MM.1S (cell line): ENCODE results near the gene BCL2L1.
A peak's percentile ranks its signal among the peaks of the same experiment; 100 is the strongest.

Experiments used
- DNase-seq: peaks from one replicate; pipeline ENCODE4 v3.0.0-alpha.2; 2015
- H2AFZ ChIP-seq: fragments of 300-600 bp; sonication (generic); 2 replicates; pipeline ENCODE4 v1.6.0; 2016; ENCODE audit warnings: antibody characterized with exemption, low read length
- H3F3A ChIP-seq: fragments of 300-600 bp; sonication (generic); 2 replicates; pipeline ENCODE4 v1.6.1; 2016; ENCODE audit warnings: mild to moderate bottlenecking, antibody characterized with exemption, low read length, moderate library complexity, mixed read lengths; ENCODE audit not compliant: insufficient read depth
- H3K27ac ChIP-seq: fragments of 300-600 bp; sonication (generic); 2 replicates; pipeline ENCODE4 v1.5.1; 2016; ENCODE audit warnings: mild to moderate bottlenecking, low read length
- H3K27me3 ChIP-seq: fragments of 300-600 bp; sonication (generic); replicated peaks from 2 replicates; pipeline ENCODE4 v1.6.0; 2016; ENCODE audit warnings: low read length; ENCODE audit not compliant: insufficient read depth
- H3K36me3 ChIP-seq: fragments of 300-600 bp; sonication (generic); replicated peaks from 2 replicates; pipeline ENCODE4 v1.6.1; 2016; ENCODE audit warnings: mild to moderate bottlenecking, low read length, mixed read lengths; ENCODE audit not compliant: insufficient read depth
- H3K4me1 ChIP-seq: fragments of 300-600 bp; sonication (generic); 2 replicates; pipeline ENCODE4 v1.6.1; 2016; ENCODE audit warnings: low read length, mixed read lengths
- H3K4me2 ChIP-seq: fragments of 300-600 bp; sonication (generic); 2 replicates; pipeline ENCODE4 v1.6.0; 2016; ENCODE audit warnings: low read depth, low read length
- H3K4me3 ChIP-seq: fragments of 300-600 bp; sonication (generic); 2 replicates; pipeline ENCODE4 v1.5.1; 2016; ENCODE audit warnings: low read length, mixed read lengths
- H3K79me2 ChIP-seq: fragments of 300-600 bp; sonication (generic); 2 replicates; pipeline ENCODE4 v1.6.1; 2016; ENCODE audit warnings: mixed run types, low read length, mixed read lengths
- H3K9ac ChIP-seq: fragments of 300-600 bp; sonication (generic); 2 replicates; pipeline ENCODE4 v1.6.1; 2016; ENCODE audit warnings: low read length, mixed read lengths
- H3K9me2 ChIP-seq: fragments of 300-600 bp; sonication (generic); replicated peaks from 2 replicates; pipeline ENCODE4 v1.6.1; 2016; ENCODE audit warnings: mild to moderate bottlenecking, low read length, mixed read lengths; ENCODE audit not compliant: insufficient read depth
- H3K9me3 ChIP-seq: fragments of 300-600 bp; sonication (generic); replicated peaks from 2 replicates; pipeline ENCODE4 v1.6.1; 2016; ENCODE audit warnings: mild to moderate bottlenecking, low read length, mixed read lengths; ENCODE audit not compliant: insufficient read depth
- H4K20me1 ChIP-seq: fragments of 300-600 bp; sonication (generic); 2 replicates; pipeline ENCODE4 v1.6.1; 2016; ENCODE audit warnings: mild to moderate bottlenecking, low read length, moderate library complexity, mixed read lengths; ENCODE audit not compliant: insufficient read depth
- EZH2 ChIP-seq: fragments of 300-600 bp; sonication (generic); optimal IDR thresholded peaks from 2 replicates; pipeline ENCODE3; 2017; ENCODE audit warnings: low read depth, mild to moderate bottlenecking, antibody characterized with exemption, low read length, mixed read lengths
- EZH2phosphoT487 ChIP-seq: fragments of 300-600 bp; sonication (generic); IDR thresholded peaks from 2 replicates; pipeline ENCODE4 v1.6.1; 2018; ENCODE audit warnings: antibody characterized with exemption, low read length
- TF ChIP-seq, protein P1 (sequence below): fragments of 300-600 bp; sonication (generic); IDR thresholded peaks from 2 replicates; pipeline ENCODE4 v1.5.1; 2016; ENCODE audit warnings: antibody characterized with exemption, low read length, mixed read lengths

Gene BCL2L1

DNA sequence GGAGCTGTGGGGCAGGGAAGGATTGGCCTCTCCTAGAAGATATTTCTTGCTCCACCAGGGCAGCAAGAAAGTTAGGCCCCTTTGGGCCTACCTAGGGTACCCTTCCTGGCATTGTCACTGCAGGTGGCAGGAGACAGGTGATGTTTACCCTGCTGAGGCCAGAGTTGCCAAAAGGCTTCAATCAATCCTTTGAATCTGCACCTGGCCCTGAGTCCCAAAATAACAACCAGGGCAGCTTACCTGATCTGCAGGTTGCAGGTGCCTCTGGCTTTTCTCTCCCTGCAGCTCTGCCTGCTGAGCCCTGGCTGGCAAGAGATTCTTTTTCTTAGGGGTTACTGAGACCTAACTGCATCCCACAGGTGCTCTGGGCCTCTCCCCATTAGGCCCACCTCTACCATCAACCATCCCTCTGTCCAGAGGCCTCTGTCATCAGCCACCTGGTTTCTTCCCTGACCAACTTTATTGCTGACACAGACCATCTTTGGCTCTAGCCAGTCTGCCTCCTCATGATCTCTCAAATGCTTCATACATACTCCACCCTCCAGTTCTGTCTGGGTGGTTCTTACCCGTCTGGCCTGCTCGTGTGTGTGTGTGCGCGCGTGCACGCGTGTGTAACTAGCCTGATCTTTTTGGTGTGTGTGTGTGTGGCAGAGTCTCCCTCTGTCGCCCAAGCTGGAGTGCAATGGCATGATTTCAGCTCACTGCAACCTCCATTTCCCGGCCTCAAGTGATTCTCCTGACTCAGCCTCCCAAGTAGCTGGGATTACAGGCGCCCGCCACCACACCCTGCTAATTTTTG is 13.7 kb downstream of the BCL2L1 start:
- no peaks in the 10 kb centered on the region for H4K20me1 ChIP-seq
- peaks cover 93% of the 10 kb centered on the region for H3F3A ChIP-seq
- H3K4me2 ChIP-seq, result peak overlapping the region; percentile 93
- H3K4me3 ChIP-seq, result no peak overlapping the region
- H2AFZ ChIP-seq, result no peak overlapping the region
- no peaks in the 10 kb centered on the region for H3K9me2 ChIP-seq
- peak overlapping the region; percentile 99 for H3K27ac ChIP-seq
- H3K79me2 ChIP-seq, result peaks cover 84% of the 10 kb centered on the region
- DNase-seq, result peak; percentile 95
- no peaks in the 10 kb centered on the region for H3K9me3 ChIP-seq
- TF ChIP-seq, protein P1, sequence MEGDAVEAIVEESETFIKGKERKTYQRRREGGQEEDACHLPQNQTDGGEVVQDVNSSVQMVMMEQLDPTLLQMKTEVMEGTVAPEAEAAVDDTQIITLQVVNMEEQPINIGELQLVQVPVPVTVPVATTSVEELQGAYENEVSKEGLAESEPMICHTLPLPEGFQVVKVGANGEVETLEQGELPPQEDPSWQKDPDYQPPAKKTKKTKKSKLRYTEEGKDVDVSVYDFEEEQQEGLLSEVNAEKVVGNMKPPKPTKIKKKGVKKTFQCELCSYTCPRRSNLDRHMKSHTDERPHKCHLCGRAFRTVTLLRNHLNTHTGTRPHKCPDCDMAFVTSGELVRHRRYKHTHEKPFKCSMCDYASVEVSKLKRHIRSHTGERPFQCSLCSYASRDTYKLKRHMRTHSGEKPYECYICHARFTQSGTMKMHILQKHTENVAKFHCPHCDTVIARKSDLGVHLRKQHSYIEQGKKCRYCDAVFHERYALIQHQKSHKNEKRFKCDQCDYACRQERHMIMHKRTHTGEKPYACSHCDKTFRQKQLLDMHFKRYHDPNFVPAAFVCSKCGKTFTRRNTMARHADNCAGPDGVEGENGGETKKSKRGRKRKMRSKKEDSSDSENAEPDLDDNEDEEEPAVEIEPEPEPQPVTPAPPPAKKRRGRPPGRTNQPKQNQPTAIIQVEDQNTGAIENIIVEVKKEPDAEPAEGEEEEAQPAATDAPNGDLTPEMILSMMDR, result 0 out of 2 replicates have a peak, but pooled peaks have one; percentile 4
- TF ChIP-seq EZH2 (no peak), EZH2phosphoT487 (no peak)
- peaks cover 93% of the 10 kb centered on the region for H3K4me1 ChIP-seq
- H3K27me3 ChIP-seq, result no peaks in the 10 kb centered on the region
- peak overlapping the region; percentile 91 for H3K9ac ChIP-seq
- peaks cover 23% of the 10 kb centered on the region for H3K36me3 ChIP-seq

DNA sequence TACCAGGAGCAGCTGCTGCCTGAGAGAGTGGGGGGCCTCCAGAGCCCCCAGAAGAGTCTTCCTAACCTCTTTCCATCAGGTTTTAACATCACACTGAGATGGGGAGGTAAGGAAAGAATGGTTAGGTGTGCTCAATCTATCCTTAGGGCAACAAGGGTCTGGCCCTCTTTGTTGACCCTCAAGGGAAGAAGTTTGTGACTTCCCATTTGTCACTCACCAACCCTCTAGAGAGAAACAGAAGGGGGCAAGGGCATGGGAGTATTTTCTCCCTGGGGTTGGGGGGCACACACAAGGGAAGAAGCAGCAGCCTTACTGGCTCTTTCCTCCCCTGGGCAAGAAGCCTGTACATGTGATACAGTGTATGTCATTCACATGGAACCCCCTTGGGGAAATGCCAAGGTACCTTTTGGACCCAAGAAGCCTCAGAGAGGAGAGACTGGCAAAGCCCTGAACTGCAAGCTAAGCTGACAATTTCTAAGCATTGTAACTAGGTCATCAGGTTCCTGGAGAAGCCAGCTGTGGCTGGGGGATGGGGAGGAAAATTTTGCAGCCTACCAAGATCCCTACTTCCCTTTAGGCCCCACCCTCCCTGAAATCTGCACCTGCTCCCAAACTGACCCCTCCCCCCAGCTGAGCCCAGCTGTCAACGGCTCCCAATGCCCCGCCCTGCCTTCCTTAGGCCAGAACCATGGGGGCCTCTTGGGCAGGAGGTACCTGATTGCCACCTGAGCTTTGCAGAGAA is 14.5 kb downstream of the BCL2L1 start:
- peak overlapping the region; percentile 91 for H3K9ac ChIP-seq
- no peak overlapping the region for H2AFZ ChIP-seq
- H3K9me3 ChIP-seq, result no peaks in the 10 kb centered on the region
- peak overlapping the region; percentile 99 for H3K27ac ChIP-seq
- TF ChIP-seq EZH2 (no peak), EZH2phosphoT487 (no peak)
- TF ChIP-seq, protein P1, result no peak
- peak; percentile 92 for DNase-seq
- no peaks in the 10 kb centered on the region for H3K27me3 ChIP-seq
- H3F3A ChIP-seq, result peaks cover 85% of the 10 kb centered on the region
- H3K79me2 ChIP-seq, result peaks cover 84% of the 10 kb centered on the region
- H3K4me2 ChIP-seq, result peak overlapping the region; percentile 93
- H4K20me1 ChIP-seq, result no peaks in the 10 kb centered on the region
- peak overlapping the region; percentile 39 for H3K4me3 ChIP-seq
- peaks cover 21% of the 10 kb centered on the region for H3K36me3 ChIP-seq
- H3K9me2 ChIP-seq, result no peaks in the 10 kb centered on the region
- H3K4me1 ChIP-seq, result peaks cover 86% of the 10 kb centered on the region

DNA sequence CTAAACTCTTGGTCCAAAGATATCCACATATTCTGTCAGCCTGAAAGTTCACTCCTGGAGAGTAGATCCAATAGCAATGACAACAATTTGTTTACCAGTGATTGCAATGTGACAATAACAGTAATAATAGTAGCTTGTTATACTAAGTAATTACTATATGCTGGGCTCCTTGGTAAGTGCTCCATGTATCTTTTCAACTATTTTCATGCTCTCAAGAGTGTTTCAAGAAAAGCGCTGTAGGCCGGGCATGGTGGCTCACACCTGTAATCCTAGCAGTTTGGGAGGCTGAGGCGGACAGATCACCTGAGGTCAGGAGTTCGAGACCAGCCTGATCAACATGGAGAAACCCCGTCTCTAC is 15.4 kb downstream of the BCL2L1 start:
- Histone ChIP-seq H3K9ac (peak overlapping the region; percentile 64; the same call in 1 of the 2 replicates), H3F3A (peaks cover 76% of the 10 kb centered on the region), H3K27ac (peak overlapping the region; percentile 99), H3K4me2 (peak overlapping the region; percentile 93), H3K36me3 (peaks cover 16% of the 10 kb centered on the region), H3K27me3 (no peaks in the 10 kb centered on the region), H3K4me1 (peaks cover 79% of the 10 kb centered on the region), H4K20me1 (no peaks in the 10 kb centered on the region), H3K4me3 (no peak overlapping the region), H3K79me2 (peaks cover 82% of the 10 kb centered on the region), H3K9me3 (no peaks in the 10 kb centered on the region), H2AFZ (no peak overlapping the region), H3K9me2 (no peaks in the 10 kb centered on the region)
- DNase-seq, result no peak
- TF ChIP-seq EZH2 (no peak), EZH2phosphoT487 (no peak)
- TF ChIP-seq, protein P1, result no peak
